IPS-11a (cell line): Measurements from ENCODE around the gene AJAP1.
"Not testable (repeated sequence)": the region's sequence is repeated elsewhere in the genome, so short reads cannot be mapped to it uniquely, and the experiment has no call there.

Experiments used
- H3K4me3 ChIP-seq: one replicate; pipeline ENCODE4 v1.5.1; 2013; ENCODE audit warnings: low read depth, low read length, control low read depth

AJAP1 gene

GRCh38 chr1:4656533-4657140 is 2.2 kb downstream of the AJAP1 start:
- H3K4me3 ChIP-seq = no peak overlapping the region

DNA sequence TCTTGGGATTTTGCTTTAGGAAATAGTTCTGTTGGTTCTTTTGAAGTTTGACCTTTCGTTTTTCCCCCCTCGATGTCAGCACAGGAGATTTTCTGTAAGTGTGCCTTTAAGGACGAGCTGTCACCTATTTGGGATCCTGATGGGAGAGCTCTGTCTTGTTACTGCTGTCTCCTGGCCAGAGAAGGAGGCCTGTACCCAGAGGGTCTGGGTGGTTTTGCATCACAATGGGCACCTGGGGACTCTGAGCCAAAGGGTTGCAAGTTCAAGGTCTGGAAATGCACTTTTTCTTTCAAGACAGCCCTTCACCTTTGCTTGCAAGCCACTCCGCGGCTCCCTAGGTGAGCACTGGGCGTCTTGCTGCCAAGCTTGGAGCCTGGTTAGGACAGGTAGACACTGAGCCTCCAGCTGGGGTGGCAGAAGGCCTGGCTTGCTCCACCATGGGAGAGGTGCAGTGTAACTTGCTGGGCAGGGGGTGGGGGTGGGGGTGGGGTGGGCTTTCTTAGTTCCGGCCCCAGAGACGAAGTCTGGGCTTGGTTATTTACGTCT is 2.9 kb downstream of the AJAP1 start:
- no peak overlapping the region for H3K4me3 ChIP-seq

GRCh38 chr1:4657960-4658541 is 3.6 kb downstream of the AJAP1 start:
- H3K4me3 ChIP-seq = no peak overlapping the region

GRCh38 chr1:4658643-4659628 is 4.5 kb downstream of the AJAP1 start:
- H3K4me3 ChIP-seq = no peak overlapping the region

DNA sequence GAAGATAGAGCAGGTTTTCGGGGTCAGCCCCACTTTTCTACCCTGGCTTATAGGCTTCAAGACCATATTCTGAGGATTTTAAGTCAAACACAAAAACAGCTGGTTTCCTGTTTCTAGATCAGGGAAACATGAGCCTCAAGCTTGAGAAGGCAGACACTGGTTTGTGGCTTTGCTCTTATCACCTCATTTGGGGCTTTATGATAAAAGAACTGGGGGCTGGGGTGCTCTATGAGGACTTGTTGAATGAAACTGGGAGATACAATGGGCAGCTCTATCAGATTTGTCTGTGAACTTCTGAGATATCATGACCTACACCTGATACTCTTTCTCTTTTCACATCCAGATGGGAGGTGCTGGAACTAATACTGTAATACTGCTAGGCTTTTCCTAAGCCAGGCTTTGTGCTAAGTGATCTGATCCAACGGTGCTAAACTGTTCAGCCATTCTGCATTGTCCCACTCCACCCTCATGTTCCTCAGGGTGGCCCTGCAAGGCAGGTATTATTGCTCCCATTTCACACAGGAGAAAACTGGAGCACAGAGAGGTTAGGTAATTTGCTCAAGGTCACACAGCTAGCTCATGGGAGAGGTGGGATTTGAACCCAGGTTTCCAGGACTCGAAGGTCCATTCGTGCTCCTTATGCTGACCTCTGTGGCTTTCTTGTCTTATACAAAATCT is 6.6 kb downstream of the AJAP1 start:
- no peak overlapping the region for H3K4me3 ChIP-seq

DNA sequence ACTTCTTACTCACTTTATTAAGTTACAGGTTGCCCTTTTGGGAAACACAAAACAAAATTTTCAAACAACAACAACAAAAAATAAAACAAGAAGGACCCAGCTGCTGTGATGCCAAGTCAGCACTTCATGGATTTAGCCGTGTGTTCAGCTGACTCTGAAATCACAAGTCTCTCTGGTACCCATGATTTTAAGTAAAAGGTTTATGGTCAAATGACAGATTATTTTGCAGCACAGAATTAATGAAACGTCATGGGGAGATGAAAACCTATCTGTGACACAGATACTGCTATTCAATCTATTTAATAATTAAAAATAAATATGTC is 7.1 kb downstream of the AJAP1 start:
- H3K4me3 ChIP-seq = no peak overlapping the region

DNA sequence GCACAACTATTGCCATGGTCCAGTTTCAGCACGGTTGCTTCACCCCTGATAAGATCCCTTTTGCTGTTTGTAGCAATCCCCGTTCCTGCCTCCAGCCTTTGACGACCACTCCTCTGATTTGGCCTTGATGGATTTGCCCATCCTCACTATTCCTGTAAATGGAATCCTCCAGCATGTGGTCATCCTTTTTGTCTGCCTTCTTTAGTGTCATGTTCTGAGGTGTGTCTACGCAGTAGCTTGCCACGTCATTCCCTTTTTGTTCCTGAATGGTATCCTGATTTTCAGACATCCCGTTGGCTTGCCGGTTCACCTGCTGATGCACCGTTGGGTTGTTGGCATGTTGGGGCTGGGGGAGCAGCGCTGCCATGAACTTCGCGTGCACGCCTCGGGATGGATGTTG is 7.8 kb downstream of the AJAP1 start:
- no peak overlapping the region for H3K4me3 ChIP-seq

GRCh38 chr1:4662723-4663122 is 8.3 kb downstream of the AJAP1 start:
- no peak overlapping the region for H3K4me3 ChIP-seq

DNA sequence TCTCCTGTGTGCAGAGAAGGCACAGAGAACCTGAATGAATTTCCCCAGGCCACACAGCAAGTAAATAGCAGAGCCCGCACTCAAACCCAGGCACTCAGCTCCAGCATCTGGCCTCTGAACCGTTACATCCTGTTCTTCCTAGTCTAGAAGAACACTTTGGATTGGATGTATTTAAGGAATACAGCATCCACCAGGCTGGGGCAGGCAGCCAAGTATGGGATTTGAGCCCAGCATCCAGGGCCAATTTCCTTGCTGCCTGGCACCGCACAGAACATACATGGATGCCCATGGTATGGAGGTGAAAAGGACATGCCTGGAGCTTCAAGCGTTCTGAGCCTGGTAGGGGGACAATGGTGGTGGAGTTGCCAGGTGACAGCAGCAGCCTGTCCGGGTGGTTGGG is 9.7 kb downstream of the AJAP1 start:
- H3K4me3 ChIP-seq = no peak overlapping the region

DNA sequence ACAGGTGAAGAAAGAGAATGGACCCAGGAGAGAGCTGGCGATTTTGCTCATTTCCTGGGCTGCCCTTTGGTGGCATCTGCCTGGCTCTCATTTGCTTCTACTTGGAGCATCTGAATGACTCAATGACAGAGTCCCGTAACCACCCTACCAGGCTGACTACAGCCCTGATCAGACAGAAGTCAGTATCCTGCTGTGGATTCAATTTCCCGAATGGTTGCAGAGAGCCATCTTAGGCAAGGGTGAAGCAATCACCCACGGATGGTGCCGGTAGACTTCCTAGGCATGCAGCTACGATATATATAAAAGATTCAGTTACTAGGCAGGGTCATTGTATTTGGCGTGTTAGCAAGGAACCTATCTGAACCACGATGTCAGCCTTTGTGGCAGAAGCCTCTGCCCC is 10.2 kb downstream of the AJAP1 start:
- no peak overlapping the region for H3K4me3 ChIP-seq

DNA sequence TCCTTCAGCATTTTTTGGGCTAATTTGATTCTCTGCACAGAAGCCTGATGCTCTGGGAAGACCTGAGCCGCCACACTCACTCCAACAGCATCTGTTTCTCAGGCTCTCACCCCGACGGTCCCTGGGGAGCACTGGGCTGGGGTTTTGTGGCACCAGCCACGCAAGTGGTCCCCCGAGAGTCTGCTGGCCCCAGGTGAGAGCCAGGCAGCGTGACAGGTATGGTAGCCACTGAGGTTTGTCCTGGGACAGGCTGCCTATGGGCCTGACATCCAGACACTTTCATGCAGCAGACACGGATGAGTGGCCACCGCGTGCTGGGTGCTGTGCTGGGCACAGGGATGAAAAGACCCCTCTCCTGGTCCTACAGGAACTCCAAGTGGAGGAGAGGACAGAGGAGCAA is 11.0 kb downstream of the AJAP1 start:
- H3K4me3 ChIP-seq = no peak overlapping the region

DNA sequence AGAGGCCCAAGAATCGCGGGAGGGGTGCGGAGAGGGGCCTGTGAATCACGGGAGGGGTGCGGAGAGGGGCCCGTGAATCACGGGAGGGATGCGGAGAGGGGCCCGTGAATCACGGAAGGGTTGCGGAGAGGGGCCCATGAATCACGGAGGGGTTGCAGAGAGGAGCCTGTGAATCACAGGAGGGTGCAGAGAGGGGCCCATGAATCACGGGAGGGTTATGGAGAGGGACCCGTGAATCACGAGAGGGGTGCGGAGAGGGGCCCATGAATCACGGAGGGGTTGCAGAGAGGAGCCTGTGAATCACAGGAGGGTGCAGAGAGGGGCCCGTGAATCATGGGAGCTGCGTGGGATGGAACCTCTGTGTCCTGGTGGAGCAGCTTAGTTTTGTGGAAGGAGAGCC is 12.3 kb downstream of the AJAP1 start:
- H3K4me3 ChIP-seq = not testable (repeated sequence)

DNA sequence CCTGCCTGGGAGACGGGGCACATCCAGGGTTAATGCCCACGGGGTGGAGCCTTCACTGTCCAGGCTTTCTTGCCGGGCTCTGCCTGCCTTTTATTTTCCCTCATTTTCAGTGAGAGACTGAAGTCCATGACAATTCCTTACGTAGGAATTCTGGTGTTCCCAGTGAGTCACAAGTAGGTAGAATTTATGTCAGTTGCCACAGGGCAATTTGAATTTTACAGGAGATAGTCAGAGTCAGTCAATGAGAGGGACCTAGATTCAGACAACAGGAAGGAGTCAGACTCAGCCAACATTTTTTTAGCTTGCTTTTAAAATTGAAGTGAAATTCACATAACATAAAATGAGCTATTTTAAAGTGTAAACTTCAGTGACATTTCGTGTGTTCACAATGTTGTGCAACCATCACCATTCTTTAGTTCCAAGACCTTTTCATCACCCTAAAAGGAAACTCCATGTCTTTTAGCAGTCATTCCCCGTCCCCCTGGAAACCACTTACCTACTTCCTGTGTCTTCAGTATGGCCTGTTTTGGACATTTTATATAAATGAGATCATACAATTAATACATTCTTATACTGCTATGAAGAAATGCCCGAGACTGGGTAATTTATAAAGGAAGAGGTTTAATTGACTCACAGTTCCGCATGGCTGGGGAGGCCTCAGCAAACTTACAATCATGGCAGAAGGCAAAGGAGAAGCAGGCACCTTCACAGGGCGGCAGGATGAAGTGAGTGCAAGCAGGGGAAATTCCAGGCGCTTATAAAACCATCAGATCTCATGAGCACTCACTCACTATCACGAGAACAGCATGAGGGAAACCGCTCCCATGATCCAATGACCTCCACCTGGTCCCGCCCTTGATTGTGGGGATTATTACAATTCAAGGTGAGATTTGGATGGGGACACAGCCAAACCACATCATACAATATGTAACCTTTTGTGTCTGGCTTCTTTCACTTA is 14.6 kb downstream of the AJAP1 start:
- H3K4me3 ChIP-seq = no peak overlapping the region

DNA sequence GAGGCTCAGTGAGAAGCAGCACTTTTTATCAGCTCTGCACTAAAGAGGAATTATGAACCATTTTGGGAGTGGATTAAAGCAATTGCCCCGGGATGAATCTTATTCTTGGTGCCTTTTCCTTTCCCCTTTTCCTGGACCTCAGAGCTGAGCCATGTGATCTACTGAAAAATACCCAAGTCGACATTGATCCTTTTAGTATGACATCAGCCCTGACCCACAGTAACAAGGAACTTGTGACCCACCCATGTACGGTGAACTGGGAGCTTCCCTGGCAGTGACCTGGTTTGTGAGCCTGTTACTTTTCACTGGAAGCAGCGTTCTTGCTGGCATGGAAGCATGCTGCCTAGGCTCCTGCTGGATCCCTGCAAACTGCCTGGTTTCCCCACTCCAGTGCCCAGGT is 15.9 kb downstream of the AJAP1 start:
- no peak overlapping the region for H3K4me3 ChIP-seq

DNA sequence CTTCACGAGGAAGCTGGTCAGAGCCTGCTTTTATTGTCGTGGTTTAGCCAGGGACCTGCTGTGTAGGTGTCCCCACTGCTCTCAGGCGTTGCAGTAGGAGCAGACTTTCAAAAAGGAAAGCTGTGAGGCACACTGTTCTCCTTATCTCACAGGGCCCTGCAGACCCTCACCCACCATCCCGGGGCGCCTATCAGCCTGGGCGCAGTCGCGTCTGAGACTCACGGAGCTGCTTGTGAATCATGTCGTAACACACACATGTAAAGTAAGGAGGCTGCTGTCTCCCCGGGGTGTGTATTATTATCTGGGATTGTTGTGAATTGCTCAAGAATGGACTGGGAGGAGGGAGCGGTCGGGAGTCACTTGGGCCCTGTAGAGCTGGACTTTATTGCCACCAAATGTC is 17.4 kb downstream of the AJAP1 start:
- no peak overlapping the region for H3K4me3 ChIP-seq

DNA sequence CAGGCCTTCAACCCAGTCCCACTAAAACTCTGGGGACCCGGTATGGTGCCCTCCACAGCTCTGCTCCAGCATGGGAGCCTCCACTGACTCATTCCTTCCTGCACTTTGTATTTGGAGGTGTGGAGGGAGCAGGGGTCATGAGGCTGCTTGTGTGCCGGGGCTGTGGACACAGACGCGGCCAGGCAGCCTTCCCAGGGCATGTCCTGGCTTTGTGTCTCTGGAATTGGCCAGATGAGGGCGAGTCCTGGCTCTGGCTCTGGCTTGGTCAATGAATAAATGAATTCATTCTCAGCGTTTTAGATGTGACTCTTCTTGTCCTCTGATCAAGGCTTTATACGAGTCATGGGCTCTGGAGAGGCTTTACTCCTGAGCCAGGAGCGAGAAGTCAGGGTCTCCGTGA is 19.1 kb downstream of the AJAP1 start:
- H3K4me3 ChIP-seq = no peak overlapping the region

DNA sequence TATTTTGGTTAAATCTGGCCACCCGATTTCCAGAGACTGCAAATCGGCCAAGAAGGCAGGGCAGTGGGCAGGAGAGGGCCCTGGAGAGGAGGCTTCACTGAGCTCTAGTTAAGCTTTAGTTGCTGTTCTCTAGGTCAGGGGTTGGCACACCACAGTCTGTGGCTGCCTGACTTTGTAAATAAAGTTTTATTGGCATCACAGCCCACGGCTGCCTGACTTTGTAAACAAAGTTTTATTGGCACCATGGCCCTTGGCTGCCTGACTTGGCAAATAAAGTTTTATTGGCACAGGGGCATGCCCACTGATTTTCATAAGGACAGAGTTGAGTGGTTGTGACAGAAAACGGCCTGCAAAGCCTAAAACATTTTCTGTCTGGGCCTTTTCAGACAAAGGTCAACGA is 19.7 kb downstream of the AJAP1 start:
- no peak overlapping the region for H3K4me3 ChIP-seq

DNA sequence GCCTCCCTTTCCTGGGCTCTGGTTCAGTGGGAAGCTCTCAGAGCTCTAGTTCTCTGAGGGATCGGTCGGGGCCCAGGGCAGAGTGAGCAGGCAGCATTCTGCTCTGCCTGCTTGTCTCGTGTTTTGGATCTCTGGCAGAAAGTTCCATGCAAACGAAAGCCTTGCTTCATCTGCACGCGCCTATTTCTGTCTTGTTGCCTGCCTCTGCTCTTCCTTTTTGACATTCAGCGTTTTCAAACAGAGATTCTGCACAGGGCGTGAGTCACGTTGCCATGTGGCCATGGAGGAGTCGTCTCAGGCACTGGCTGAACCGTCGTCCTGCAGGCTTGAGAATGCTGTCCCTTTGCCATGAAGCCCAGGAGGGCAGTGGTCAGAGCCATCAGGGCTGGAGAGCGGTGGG is 20.3 kb downstream of the AJAP1 start:
- H3K4me3 ChIP-seq = no peak overlapping the region

DNA sequence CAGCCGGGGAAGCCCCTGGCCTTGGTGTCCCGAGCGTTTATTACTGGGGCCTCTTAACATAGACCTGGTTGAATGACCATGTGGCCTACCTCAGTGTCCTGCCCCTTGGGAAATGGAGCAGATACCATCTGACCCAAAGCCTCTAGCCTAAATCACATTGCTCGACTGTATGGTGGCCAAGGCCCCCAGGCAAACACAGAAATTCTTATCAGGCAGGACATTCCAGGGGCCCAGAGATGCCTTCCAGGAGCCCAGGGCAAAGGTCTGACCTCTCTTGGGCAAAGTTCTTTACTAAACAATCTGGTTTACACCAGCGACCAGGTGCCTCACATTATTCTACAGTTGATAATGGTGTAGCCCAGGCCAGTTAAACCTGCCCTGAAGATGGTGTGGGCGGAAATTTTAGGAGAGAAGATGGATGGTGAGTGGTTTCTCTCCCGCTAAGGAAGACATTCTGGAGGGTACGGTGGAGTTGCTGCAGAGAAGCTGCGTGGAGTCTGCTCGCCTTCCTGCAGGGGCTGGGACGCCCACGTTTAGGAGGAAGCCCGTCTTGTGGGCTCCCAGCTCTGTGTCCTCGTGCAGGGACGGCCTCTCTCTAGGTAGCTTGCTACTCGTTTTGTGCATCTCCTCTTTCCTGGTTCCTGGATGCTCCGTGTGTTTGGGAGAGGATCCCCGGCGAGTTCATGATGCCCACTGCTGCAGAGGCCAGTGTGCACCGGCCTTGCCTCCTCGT is 21.2 kb downstream of the AJAP1 start:
- H3K4me3 ChIP-seq = no peak overlapping the region

DNA sequence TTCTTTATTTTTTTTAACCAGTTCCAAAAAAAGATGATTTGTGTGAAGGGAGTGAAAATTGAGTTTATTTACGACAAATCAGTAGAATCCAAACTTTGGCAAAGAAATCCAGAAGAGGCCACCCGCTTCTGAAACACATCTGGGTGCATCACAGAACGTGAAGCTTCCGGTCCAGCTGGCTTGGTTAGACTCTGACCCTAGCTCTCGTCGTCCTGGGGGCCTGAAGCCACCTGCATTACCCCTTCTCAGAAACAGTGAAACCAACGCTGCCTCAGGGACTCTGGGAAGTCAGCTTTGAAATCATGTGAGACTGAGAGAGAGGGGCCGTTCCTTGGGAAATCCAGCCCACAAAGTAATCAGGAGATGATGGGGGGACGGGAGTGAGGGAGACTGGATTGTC is 21.8 kb downstream of the AJAP1 start:
- H3K4me3 ChIP-seq = no peak overlapping the region
